Activated naive CD8-positive, alpha-beta T cell treated with anti-CD3 and anti-CD28 coated beads, Interleukin-2, amount 10 ng/mL, durations not matched to agents 7 days and 5 days (primary cell): ENCODE results near the gene HLA-E. TPM values are rescaled to one million over a fixed set of nuclear protein-coding genes. Genes with fewer than 3 reads are reported as not detected.
A peak's percentile ranks its signal among the peaks of the same experiment; 100 is the strongest.
"Not testable (repeated sequence)": the region's sequence is repeated elsewhere in the genome, so short reads cannot be mapped to it uniquely, and the experiment has no call there.

ENCODE experiments used
- ATAC-seq: fragments of 150-1000 bp; cut with Tn5 transposase; one replicate; pipeline ENCODE4 v1.10.0; 2021; ENCODE audit warnings: low read depth, moderate library complexity
- POLR2A ChIA-PET: fragments of 350-600 bp; sonication (Branson Sonifier 250); formaldehyde crosslinking; loops from one replicate; lab custom pipeline; 2021; ENCODE audit warnings: antibody characterized with exemption; lab: Charles Lee
- DNase-seq: peaks from one replicate; pipeline ENCODE4 v3.0.0; 2021
- H3K27ac Mint-ChIP-seq: one replicate; pipeline ENCODE4 v1.8.0; 2022; ENCODE audit warnings: mild to moderate bottlenecking, mixed read lengths
- H3K27me3 Mint-ChIP-seq: one replicate; pipeline ENCODE4 v1.8.0; 2022; ENCODE audit warnings: mild to moderate bottlenecking, moderate library complexity, mixed read lengths
- H3K36me3 Mint-ChIP-seq: one replicate; pipeline ENCODE4 v1.8.0; 2021; ENCODE audit warnings: mild to moderate bottlenecking, mixed read lengths
- H3K4me1 Mint-ChIP-seq: one replicate; pipeline ENCODE4 v1.8.0; 2021; ENCODE audit warnings: mixed read lengths
- H3K4me3 Mint-ChIP-seq: one replicate; pipeline ENCODE4 v1.8.0; 2022; ENCODE audit warnings: mild to moderate bottlenecking, moderate library complexity, mixed read lengths
- H3K9me3 Mint-ChIP-seq: one replicate; pipeline ENCODE4 v1.8.0; 2021; ENCODE audit warnings: mixed read lengths
- total RNA-seq, 2 experiments: library from RNA; stranded (reverse); gene quantifications; one replicate each; pipeline ENCODE4 v1.2.3, GENCODE V29; 2021

Gene HLA-E
- total RNA-seq, 2 experiments from 2014 or later, result 957 to 962 TPM

DNA sequence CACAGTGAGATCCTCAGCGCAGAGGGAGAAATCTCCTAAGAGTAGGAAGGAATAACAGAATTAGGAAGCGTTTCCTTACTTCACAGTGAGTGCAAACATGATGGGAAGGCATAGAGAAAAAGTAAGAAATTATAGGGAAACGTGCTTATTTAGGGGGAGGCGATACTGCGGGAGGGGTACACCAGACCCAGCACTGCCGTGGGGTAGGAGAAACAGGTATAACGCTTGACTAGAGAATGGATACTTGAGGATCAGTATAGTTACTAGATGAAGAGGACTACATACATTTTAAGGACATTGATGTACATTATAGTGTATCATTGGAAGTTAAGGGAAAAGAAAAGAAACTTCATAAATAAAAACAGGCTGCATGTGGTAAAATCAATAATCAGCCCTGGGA lies 26.8 kb upstream of the HLA-E start:
- no peak for ATAC-seq
- H3K9me3 Mint-ChIP-seq, result peaks cover 15% of the 10 kb centered on the region
- DNase-seq, result no peak
- POLR2A ChIA-PET, result no interaction called here
- no peak overlapping the region for H3K4me3 Mint-ChIP-seq
- peaks cover 4% of the 10 kb centered on the region for H3K36me3 Mint-ChIP-seq
- H3K4me1 Mint-ChIP-seq, result peaks cover 16% of the 10 kb centered on the region
- no peak overlapping the region for H3K27ac Mint-ChIP-seq
- H3K27me3 Mint-ChIP-seq, result peaks cover 95% of the 10 kb centered on the region

DNA sequence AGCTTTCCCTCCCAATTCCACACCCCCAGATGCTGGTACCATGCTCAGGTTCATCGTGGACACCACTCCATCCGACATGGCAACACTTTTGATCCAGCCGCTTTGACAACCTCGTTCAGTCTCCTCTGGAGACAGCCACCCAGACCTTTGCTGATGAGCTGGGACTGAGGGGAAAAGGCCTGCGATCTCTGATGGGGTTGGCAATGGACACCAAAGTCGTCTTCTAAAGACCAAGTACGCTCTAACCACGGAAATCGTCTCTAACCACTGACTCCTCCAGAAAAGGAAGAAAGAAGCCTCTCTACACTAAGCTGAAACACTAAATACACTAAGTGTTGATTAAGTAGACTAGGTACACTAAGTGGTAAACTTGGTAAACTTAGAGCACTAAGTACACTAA lies 26.1 kb upstream of the HLA-E start:
- Mint-ChIP-seq H3K4me1 (peaks cover 16% of the 10 kb centered on the region), H3K27ac (no peak overlapping the region), H3K4me3 (no peak overlapping the region), H3K36me3 (peaks cover 4% of the 10 kb centered on the region), H3K9me3 (peaks cover 15% of the 10 kb centered on the region), H3K27me3 (peaks cover 92% of the 10 kb centered on the region)
- DNase-seq (no peak), ATAC-seq (no peak)
- POLR2A ChIA-PET, result interaction anchor here (0.6 to 0.7 kb wide), 2 partner anchors 10 to 310 kb away, joined by 4 read pairs; no protein-coding TSS in a partner anchor

DNA sequence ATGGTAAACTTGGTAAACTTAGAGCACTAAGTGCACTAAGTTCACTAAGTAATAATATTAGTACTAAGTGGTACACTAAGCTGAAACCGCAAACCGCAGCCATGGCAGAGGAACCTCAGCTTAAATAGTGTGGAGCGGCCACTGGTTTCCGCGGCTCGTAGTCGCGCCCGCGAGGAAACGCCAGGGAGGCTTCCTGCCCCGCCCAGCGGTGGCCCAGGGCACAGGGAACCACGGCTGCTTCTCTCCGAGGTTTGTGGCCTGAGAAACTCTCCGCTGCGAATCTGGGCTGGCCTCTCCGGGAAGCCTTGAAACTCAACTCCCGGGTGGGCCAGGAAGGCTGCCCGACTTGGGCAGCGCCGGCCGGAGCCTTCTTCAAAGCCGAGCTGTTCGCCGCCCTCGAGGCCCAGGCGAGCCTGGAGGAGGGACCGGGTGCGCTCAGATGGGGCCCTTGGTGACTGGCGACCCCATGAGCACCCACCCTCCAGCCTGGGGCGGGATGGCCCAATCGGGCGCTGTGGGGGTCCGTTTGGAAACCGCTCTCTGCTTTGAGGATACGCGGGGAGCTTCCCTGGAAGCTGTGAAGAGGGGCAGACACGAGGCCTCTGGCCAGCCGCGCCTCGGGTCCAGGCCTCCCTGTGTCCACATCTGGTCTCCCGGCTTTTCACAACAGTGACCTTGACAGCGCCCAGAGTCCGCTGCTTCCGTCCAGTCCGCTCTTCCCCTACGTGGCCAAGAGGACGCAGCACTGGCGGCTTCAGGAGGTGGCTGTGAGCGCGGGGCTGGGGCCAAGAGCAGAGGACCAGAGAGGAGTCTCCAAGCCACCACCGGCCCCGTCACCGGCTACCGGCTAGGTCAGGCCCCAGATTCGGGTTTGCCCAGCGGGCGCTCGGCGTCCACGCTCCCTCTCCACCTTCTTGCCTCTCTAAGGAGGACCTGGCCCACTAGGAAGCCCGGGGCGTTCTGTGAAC lies 25.4 kb upstream of the HLA-E start:
- Mint-ChIP-seq H3K4me3 (no peak overlapping the region), H3K9me3 (peaks cover 13% of the 10 kb centered on the region), H3K27ac (no peak overlapping the region), H3K27me3 (peaks cover 90% of the 10 kb centered on the region), H3K36me3 (peaks cover 3% of the 10 kb centered on the region), H3K4me1 (peaks cover 16% of the 10 kb centered on the region)
- DNase-seq (peak; percentile 73), ATAC-seq (peak; percentile 72)
- POLR2A ChIA-PET, result interaction anchor here (0.6 to 0.7 kb wide), 2 partner anchors 10 to 309 kb away, joined by 4 read pairs; no protein-coding TSS in a partner anchor

DNA sequence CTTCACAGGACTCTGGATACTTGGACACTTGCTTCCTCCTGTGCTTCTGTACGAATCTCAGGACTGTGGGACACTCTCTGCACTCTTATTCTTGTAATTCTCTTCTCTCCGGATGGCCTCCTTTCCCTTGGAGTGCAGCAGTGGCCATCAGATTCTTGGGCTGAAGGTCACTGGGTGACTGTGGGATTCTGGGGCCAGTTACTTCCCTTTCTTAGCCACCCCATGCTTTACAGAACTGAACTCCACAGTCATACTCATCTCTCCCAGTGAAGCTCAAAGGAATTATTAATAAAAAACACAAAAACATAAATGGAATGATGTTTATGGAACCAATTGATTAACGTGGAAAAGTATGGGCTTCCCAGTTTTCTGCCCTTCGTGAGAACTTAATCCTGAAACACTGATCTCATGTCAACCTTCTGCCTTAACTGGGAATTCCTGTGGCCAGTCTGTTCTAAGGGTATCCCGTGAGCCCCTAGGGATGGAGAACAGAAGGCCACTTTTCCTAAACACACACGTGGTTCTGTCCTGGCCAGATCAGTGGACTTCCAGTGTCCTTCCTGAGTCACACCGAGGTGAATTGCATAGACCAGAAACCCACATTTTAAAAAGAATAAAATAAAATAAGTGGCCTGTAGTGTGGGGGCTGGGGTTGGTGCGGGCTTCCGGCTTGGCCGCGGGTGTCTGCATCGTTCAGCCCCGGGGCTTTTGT lies 23.6 kb upstream of the HLA-E start:
- ATAC-seq (no peak), DNase-seq (no peak)
- Mint-ChIP-seq H3K36me3 (no peaks in the 10 kb centered on the region), H3K9me3 (no peaks in the 10 kb centered on the region), H3K27ac (no peak overlapping the region), H3K27me3 (peaks cover 88% of the 10 kb centered on the region), H3K4me1 (peaks cover 16% of the 10 kb centered on the region), H3K4me3 (peak overlapping the region; percentile 20)
- POLR2A ChIA-PET, result interaction anchor here (0.6 to 1.8 kb wide), 2 partner anchors 15 to 51 kb away, joined by 5 read pairs; no protein-coding TSS in a partner anchor

DNA sequence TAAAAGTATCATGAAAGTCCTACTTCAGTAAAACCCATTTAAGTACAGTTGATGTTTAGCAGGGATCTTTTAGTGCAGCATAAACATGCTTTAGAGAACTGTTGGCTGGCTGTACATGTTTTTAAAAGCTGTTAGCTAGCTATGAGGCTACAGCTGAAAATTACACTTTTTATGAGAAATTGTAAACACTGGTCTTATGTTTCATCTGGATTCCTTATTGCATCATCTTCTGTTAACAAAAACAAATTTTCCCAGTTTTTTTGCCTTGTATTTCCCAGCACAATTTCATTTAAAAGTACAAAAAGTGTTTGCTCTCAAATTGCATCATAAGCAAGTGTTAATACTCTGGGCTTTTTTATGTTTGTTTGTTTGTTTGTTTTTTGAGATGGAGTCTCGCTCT lies 18.3 kb upstream of the HLA-E start:
- Mint-ChIP-seq H3K4me3 (no peak overlapping the region), H3K9me3 (peaks cover 9% of the 10 kb centered on the region), H3K27me3 (peaks cover 77% of the 10 kb centered on the region), H3K36me3 (peaks cover 5% of the 10 kb centered on the region), H3K4me1 (peaks cover 8% of the 10 kb centered on the region), H3K27ac (no peak overlapping the region)
- POLR2A ChIA-PET, result no interaction called here
- DNase-seq (no peak), ATAC-seq (no peak)

DNA sequence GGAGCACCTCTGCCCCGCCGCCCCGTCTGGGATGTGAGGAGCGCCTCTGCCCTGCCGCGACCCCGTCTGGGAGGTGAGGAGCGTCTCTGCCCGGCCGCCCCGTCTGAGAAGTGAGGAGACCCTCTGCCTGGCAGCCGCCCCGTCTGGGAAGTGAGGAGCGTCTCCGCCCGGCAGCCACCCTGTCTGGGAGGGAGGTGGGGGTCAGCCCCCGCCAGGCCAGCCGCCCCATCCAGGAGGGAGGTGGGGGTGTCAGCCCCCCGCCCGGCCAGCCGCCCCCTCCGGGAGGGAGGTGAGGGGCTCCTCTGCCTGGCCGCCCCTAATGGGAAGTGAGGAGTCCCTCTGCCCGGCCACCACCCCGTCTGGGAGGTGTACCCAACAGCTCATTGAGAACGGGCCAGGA lies 14.2 kb upstream of the HLA-E start:
- POLR2A ChIA-PET, H3K36me3 Mint-ChIP-seq, H3K4me1 Mint-ChIP-seq, H3K27ac Mint-ChIP-seq, H3K4me3 Mint-ChIP-seq, DNase-seq, ATAC-seq: not testable (repeated sequence)
- H3K9me3 Mint-ChIP-seq, result peaks cover 12% of the 10 kb centered on the region
- peaks cover 84% of the 10 kb centered on the region for H3K27me3 Mint-ChIP-seq

DNA sequence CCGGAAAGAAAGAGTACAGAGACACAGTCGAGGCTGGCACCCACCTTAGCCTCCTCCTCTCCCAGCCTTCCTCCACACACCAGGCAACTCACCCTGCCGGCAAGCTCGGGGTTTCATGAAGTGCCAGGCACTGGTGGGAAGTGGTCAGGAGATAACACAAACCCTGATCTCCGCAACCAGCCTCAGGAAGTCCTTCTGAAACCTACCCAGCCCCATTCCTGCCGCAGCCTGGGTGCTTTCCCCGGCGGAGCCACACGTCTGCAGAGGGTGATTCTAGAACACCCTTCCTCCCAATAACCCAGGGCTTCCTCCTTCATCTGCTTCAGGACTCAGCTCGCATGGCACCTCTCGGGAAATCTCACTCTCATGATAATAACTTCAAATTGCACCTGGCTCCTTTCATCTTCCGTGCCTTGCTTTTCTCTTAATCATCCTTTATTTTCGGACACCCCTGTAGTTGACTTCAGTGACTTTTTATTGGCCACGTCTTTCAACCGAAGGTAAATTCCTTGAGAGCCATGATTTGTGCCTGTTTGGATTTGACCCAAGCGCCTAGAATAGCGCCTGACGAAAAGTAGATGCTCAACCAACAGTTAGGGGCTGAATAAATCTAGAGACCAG lies 8.7 kb upstream of the HLA-E start:
- Mint-ChIP-seq H3K27ac (no peak overlapping the region), H3K4me1 (peaks cover 18% of the 10 kb centered on the region), H3K36me3 (no peaks in the 10 kb centered on the region), H3K4me3 (peak overlapping the region; percentile 34), H3K27me3 (peaks cover 77% of the 10 kb centered on the region), H3K9me3 (peaks cover 3% of the 10 kb centered on the region)
- POLR2A ChIA-PET, result interaction anchor here (2.1 kb wide), 1 partner anchor 119 kb away, joined by 4 read pairs; no protein-coding TSS in a partner anchor
- ATAC-seq (peak; percentile 65), DNase-seq (peak; percentile 67)

DNA sequence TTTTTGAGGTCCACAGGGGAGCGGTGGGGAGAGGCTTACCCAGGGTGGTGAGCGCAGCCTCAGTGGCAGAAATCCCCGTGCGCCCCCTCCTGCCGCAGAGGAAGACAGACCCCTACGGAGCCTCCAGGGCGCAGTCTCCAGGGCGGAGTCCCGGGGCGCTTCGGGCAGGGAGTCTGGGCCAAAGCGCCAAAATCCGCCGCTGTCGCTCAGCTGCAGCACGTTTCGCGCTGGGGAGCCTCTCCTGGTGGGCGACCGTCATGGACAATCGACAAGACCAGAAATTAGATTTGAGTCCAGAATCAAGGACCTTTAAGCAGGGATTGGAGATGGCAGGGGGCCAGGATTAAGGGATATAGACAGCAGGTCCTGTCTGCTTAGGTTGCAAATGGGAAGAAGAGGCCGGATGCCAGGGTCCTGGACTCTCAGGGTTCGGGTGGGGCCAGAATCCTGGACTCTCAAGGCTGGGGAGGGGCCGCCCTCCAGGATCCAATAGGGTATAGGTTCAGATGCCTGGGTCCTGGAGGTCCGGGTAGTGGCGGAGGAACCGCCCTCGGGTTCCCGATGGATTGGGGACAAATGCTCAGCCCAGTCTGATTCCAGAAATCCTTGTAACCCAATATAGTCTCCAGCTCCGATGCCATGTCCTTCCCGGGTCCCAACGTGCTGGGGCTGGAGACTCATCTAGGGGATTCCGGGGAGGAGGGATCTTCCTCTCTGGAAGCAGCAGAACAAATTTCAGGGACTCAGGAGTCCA lies 7.9 kb upstream of the HLA-E start:
- peak overlapping the region; percentile 34 for H3K4me3 Mint-ChIP-seq
- peaks cover 2% of the 10 kb centered on the region for H3K9me3 Mint-ChIP-seq
- H3K27me3 Mint-ChIP-seq, result peaks cover 71% of the 10 kb centered on the region
- H3K36me3 Mint-ChIP-seq, result no peaks in the 10 kb centered on the region
- H3K27ac Mint-ChIP-seq, result no peak overlapping the region
- peaks cover 18% of the 10 kb centered on the region for H3K4me1 Mint-ChIP-seq
- POLR2A ChIA-PET, result interaction anchor here (1.0 to 2.1 kb wide), 5 partner anchors 10 to 236 kb away, joined by 3 to 13 read pairs (median 5); partner anchors contain the start of gene MDC1
- peak; percentile 49 for DNase-seq
- ATAC-seq, result no peak

DNA sequence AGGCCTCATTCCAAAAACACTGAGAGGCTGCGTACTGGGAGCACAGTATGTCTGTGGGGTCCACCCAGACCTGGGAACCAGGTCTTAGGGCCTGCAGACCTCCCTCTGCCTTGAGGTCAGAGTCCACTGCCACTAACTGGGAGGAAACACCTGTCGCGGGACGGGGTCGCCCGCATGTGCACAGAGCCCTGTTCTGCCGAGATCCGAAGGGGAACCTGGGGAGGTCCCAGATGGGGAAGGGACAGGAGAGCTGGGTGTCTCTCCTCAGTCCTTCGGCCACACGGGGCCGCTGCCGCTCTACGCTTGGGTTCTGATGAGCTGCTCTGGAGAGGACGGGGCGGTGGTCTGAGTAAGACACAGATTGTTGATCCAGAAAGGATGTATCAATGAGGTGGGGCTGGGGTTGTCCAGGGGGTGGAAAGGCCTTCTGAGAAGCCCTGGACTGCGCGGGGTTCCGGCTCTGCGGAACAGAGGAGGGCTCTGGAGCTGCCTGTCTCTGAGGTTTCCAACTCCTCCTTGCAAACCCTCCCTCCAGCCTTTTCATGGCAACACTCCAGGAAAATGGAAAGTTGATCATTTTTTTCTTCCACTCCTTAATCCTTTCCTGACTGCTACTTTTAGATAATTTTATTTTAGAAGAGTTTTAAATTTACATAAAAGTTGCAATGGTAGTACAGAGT lies 7.2 kb upstream of the HLA-E start:
- not testable (repeated sequence) for H3K27ac Mint-ChIP-seq, H3K9me3 Mint-ChIP-seq, H3K36me3 Mint-ChIP-seq
- POLR2A ChIA-PET, result interaction anchor here (0.5 to 2.1 kb wide), 8 partner anchors 9 to 235 kb away, joined by 3 to 13 read pairs (median 6); partner anchors contain the start of gene MDC1
- peak overlapping the region; percentile 29 for H3K4me3 Mint-ChIP-seq
- H3K27me3 Mint-ChIP-seq, result peaks cover 64% of the 10 kb centered on the region
- DNase-seq (peak; percentile 86), ATAC-seq (peak; percentile 92)
- H3K4me1 Mint-ChIP-seq, result peaks cover 18% of the 10 kb centered on the region

DNA sequence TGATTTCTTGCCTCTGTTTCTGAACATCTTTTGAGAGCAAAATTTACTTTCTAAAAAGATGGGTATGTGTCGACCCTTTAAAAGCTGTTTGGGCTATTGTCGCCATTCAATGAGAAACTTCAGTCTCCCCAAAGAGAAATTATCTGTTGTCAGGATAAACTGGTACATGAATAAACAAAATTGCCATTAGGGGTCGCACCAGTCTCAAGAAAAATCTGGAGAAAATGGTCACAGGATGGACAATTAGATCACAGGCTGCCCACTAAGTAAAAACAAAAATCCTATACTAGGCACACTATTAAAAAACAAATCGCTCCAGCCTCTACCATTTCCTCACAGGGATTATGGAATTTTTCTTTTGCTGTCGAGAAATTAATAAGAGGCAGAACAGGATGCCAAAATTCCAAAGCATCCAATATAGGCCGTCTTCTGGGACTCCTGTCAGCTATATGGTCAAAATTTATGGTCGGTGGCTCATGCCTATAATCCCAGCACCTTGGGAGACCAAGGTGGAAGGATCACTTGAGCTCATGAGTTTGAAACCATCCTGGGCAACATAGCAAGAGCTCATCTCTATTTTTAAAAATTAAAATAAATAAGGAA lies 5.5 kb upstream of the HLA-E start:
- peaks cover 24% of the 10 kb centered on the region for H3K4me1 Mint-ChIP-seq
- POLR2A ChIA-PET, result interaction anchor here (0.6 to 1.8 kb wide), 10 partner anchors 10 to 243 kb away, joined by 3 to 5 read pairs (median 4); partner anchors contain the start of gene PRR3
- peaks cover 47% of the 10 kb centered on the region for H3K27me3 Mint-ChIP-seq
- ATAC-seq (no peak), DNase-seq (no peak)
- H3K4me3 Mint-ChIP-seq, result no peak overlapping the region
- no peak overlapping the region for H3K27ac Mint-ChIP-seq
- no peaks in the 10 kb centered on the region for H3K9me3 Mint-ChIP-seq
- peaks cover 2% of the 10 kb centered on the region for H3K36me3 Mint-ChIP-seq

DNA sequence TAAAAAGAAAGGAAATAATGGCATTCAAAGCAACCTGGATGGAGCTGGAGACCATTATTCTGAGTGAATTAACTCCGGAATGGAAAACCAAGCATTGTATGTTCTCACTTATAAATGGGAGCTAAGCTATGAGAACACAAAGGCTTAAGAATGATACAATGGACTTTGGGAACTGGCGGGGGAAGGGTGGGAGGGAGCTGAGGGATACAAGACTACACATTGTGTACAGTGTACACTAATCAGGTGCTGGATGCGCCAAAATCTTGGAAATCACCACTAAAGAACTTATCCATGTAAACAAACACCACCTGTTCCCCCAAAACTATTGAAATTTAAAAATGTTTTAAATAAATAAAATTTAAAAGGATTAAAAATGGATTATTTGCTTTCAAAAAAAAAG lies 4.1 kb upstream of the HLA-E start:
- H3K4me3 Mint-ChIP-seq, result no peak overlapping the region
- H3K27ac Mint-ChIP-seq, result no peak overlapping the region
- POLR2A ChIA-PET, result no interaction called here

More for the DNA sequence above, 4.1 kb upstream of the HLA-E start:
- ATAC-seq, result no peak
- peaks cover 33% of the 10 kb centered on the region for H3K27me3 Mint-ChIP-seq
- H3K9me3 Mint-ChIP-seq, result peaks cover 1% of the 10 kb centered on the region
- no peak for DNase-seq
- peaks cover 8% of the 10 kb centered on the region for H3K36me3 Mint-ChIP-seq
- peaks cover 28% of the 10 kb centered on the region for H3K4me1 Mint-ChIP-seq
